HL-60/S4 treated with phorbol 12-myristate 13-acetate at 8.2 ng/mL for 4 days and 3 days (cell line): ENCODE measurements around the gene LILRB5.
"Not testable (repeated sequence)": the region's sequence is repeated elsewhere in the genome, so short reads cannot be mapped to it uniquely, and the experiment has no call there.

ENCODE experiments used
- in situ Hi-C: fragments of 300-500 bp; cut with MboI; formaldehyde crosslinking; loops from 2 replicates; pipeline ENCODE4 v1.15.0; 2022; ENCODE audit warnings: low sequenced_read_pairs

The LILRB5 gene

GRCh38 chr19:54277111-54277615 lies 20.1 kb upstream of the LILRB5 start:
- in situ Hi-C loops: not testable (repeated sequence)

GRCh38 chr19:54275951-54276350 lies 18.9 kb upstream of the LILRB5 start:
- in situ Hi-C loops: no loop called here

GRCh38 chr19:54274516-54274915 lies 17.4 kb upstream of the LILRB5 start:
- in situ Hi-C loops: not testable (repeated sequence)

- in situ Hi-C loops: no loop called here
These were observed 16.7 kb upstream of the LILRB5 start for GRCh38 chr19:54273821-54274220.

GRCh38 chr19:54272181-54272580 lies 15.1 kb upstream of the LILRB5 start:
- in situ Hi-C loops: not testable (repeated sequence)

GRCh38 chr19:54271587-54271986 lies 14.5 kb upstream of the LILRB5 start:
- in situ Hi-C loops: not testable (repeated sequence)

GRCh38 chr19:54271106-54271505 lies 14.0 kb upstream of the LILRB5 start:
- in situ Hi-C loops: no loop called here

GRCh38 chr19:54268936-54269335 lies 11.9 kb upstream of the LILRB5 start:
- in situ Hi-C loops: no loop called here

GRCh38 chr19:54266133-54266532 lies 9.1 kb upstream of the LILRB5 start:
- in situ Hi-C loops: no loop called here

GRCh38 chr19:54262470-54262869 lies 5.4 kb upstream of the LILRB5 start:
- in situ Hi-C loops: no loop called here

- in situ Hi-C loops: no loop called here
These were observed 5.0 kb upstream of the LILRB5 start for GRCh38 chr19:54262066-54262465.

- in situ Hi-C loops: no loop called here
These were observed 590 bp downstream of the LILRB5 start for GRCh38 chr19:54256250-54257115.

GRCh38 chr19:54255105-54255775 lies 1.8 kb downstream of the LILRB5 start:
- in situ Hi-C loops: no loop called here

- in situ Hi-C loops: no loop called here
These were observed 2.7 kb downstream of the LILRB5 start for GRCh38 chr19:54254195-54254906.

- in situ Hi-C loops: no loop called here
These were observed 3.5 kb downstream of the LILRB5 start for GRCh38 chr19:54253331-54254194.

- in situ Hi-C loops: no loop called here
These were observed 4.2 kb downstream of the LILRB5 start for GRCh38 chr19:54252845-54253244.

- in situ Hi-C loops: no loop called here
These were observed 4.8 kb downstream of the LILRB5 start for GRCh38 chr19:54252243-54252642.

GRCh38 chr19:54248016-54248601 lies 9.0 kb downstream of the LILRB5 start:
- in situ Hi-C loops: no loop called here

- in situ Hi-C loops: no loop called here
These were observed 9.8 kb downstream of the LILRB5 start for GRCh38 chr19:54247106-54247930.
